WI38 (cell line): ENCODE results near the gene AP1G2.

ENCODE experiments used
- H3K4me3 ChIP-seq: 2 replicates; pipeline ENCODE4 v1.5.1; 2011; ENCODE audit warnings: low read depth, mild to moderate bottlenecking, control low read depth, low read length
- TF ChIP-seq, protein P1 (sequence below): IDR thresholded peaks from 2 replicates; pipeline ENCODE4 v1.5.1; 2012; ENCODE audit warnings: low read depth, mild to moderate bottlenecking, control low read depth, low read length

Gene AP1G2

DNA sequence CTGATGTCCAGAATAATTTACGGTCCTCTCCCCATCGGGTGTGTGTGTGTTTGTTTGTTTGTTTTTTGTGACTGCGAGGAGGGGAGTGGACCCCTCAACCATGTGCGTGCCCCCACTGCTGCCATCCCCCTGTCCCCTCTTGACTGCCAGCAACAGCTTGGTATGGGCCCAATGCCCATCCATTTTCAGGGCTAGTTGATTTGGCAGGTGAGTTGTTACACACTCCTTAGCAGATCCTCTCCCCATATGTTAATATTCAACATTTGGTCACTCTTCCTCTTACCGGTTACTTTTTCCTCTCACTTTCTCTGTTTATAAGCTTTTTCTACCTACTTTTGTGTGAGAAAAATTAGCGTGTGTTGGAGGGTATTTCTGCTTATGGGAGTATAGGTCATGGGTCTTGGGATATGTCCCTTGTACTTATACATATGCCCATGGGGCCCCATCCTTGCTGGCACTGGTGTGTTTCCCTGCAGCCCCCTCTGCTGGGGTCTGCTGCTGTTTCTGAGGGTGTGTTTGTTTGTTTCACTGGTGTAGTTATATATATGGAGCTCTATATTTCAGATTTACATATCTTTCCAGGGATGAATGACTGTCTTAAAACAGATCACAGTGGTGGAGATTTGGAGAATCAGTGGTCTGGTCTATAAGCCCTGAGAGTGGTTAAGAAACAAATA, 49.8 kb downstream of the AP1G2 start:
- TF ChIP-seq, protein P1, sequence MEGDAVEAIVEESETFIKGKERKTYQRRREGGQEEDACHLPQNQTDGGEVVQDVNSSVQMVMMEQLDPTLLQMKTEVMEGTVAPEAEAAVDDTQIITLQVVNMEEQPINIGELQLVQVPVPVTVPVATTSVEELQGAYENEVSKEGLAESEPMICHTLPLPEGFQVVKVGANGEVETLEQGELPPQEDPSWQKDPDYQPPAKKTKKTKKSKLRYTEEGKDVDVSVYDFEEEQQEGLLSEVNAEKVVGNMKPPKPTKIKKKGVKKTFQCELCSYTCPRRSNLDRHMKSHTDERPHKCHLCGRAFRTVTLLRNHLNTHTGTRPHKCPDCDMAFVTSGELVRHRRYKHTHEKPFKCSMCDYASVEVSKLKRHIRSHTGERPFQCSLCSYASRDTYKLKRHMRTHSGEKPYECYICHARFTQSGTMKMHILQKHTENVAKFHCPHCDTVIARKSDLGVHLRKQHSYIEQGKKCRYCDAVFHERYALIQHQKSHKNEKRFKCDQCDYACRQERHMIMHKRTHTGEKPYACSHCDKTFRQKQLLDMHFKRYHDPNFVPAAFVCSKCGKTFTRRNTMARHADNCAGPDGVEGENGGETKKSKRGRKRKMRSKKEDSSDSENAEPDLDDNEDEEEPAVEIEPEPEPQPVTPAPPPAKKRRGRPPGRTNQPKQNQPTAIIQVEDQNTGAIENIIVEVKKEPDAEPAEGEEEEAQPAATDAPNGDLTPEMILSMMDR: no peak

DNA sequence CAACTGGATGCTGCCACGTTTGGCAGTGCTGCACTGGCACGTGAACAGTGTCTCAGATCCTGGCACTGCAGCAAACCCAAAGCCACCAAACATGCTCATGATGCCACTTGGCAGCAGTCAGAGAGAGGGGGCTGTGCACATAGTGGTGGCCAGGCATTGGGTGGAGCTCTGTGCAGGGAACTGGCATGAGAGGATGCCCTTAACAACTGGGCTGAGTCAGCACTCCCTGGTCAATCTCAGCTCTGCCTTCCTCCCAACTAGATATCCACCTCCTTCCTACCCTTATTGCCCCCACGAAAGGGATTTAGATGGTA, 53.0 kb downstream of the AP1G2 start:
- H3K4me3 ChIP-seq: no peak overlapping the region

More for the DNA sequence above, 49.8 kb downstream of the AP1G2 start:
- no peak overlapping the region for H3K4me3 ChIP-seq

DNA sequence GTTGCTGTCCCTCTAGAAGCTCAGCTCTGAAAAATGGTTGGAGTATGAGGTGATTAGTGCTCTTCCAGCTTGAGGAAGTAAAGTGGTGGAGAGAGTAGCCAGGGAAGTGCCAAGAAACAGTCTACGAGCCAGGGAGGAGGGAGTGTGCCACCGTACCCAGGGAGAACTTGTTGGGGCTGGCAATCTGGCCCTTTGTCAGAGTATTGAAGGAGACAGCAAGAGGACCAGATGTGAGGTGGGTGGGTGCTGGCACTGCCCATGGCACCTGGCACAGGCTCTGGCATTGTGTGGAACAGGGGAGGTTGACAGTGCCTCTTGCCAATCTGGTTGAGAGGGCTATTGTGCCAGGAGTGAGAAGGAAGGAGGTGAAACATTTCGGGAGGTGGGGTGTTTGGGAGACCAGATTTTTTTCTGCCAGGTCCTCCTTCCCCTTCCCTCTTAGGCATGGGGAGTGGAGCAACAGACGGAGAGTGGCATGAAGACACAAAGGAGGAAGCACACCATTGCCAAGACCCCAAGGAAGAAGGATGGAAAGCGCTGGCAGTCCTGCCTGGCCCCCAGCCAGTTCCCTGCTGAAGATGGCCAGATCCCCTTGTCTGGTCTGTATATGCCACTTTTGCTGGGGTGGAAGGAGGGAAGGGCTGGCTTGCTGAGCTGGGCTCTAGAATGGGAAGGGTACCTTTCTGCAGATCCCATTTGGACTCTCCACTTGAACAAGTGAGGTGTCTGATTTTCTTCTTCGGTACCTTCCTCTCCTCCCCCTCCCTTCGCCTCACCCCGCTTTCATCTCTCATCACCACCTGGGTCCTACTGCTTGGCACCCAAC, 53.6 kb downstream of the AP1G2 start:
- H3K4me3 ChIP-seq: no peak overlapping the region
- TF ChIP-seq, protein P1: no peak

More for the DNA sequence above, 53.0 kb downstream of the AP1G2 start:
- TF ChIP-seq, protein P1: no peak

DNA sequence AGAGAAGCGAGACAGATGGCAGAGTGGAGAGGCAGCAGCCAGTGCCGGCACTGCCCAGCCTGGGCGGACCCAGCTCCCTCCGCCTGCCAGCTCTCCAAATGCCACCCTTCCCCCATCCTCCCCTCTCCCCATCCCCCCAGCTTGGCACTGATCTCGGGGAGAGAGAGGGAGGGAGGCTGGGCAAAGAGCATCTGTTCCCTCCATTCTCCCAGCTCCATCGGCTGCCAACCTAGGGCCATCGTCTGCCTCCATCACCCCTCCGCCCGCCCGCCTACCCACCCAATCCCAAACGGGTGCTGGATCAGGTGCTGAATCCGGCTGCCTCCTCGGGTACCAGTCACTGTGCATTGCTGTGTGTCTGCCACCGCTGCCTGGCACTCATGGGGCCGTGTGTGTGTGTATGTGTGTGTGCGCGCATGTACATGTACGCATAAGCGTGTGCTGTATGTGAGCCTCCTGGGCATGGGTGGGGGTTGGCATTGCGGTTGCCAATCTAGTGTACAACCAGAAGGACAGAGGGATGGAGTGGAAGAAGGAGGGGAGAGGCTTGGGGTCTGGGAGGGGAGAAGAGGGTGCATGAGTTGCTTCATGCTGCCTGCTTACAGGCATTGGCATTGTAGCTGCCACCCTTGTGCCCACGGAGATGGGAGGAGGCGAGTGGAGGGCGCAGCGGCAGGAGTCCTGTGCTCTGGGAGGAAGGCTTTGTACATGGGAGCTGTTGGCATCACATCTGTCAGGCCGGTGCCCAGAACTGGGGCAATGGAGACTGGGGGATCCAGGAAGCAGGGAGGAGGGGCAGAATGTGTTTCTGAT, 54.4 kb downstream of the AP1G2 start:
- TF ChIP-seq, protein P1: no peak
- H3K4me3 ChIP-seq: no peak overlapping the region

DNA sequence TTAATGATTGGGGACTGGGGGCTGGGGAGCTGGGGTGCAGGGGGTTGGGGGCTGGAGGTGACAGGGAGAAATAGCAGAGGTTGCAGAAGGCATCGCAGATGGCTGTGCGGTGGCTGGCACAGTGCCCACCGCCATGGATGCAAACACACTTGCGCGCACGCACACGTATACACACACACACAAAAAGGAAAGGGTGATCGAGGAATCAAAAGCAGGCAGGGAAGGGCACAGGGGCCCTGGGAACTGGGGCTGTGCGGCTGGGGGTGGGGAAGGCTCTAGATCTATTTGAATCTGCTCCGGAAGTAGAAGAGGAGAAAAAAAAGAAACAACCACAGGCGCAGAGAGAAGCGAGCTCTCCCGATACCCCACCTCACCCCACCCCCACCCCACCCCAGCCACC, 55.4 kb downstream of the AP1G2 start:
- no peak overlapping the region for H3K4me3 ChIP-seq
- TF ChIP-seq, protein P1: no peak
